Spinal cord (tissue), 10 donors: Measurements from ENCODE around the gene HOXD13. TPM values are rescaled to one million over a fixed set of nuclear protein-coding genes. Genes with fewer than 3 reads are reported as not detected.

Experiments used
- DNase-seq, 6 donors: peaks; one replicate each; pipeline versions ENCODE4 v3.0.0 to v3.0.0-alpha.2; 2013 to 2015; ENCODE audit warnings: low spot score in 6 of 6, low read depth in 4 of 6
- H3K27ac ChIP-seq: one replicate; pipeline ENCODE4 v1.5.1; 2013; ENCODE audit warnings: low read depth, low read length, control low read depth
- H3K27me3 ChIP-seq: one replicate; pipeline ENCODE4 v1.6.1; 2013; ENCODE audit warnings: low read length; ENCODE audit not compliant: control insufficient read depth, insufficient read depth
- H3K36me3 ChIP-seq: one replicate; pipeline ENCODE4 v1.6.1; 2013; ENCODE audit warnings: low read length; ENCODE audit not compliant: control insufficient read depth, insufficient read depth
- H3K4me1 ChIP-seq: one replicate; pipeline ENCODE4 v1.6.1; 2013; ENCODE audit warnings: low read length; ENCODE audit not compliant: control insufficient read depth, insufficient read depth
- H3K4me3 ChIP-seq: one replicate; pipeline ENCODE4 v1.5.1; 2013; ENCODE audit warnings: low read depth, low read length, control low read depth
- H3K9me3 ChIP-seq: one replicate; pipeline ENCODE4 v1.6.1; 2013; ENCODE audit warnings: low read length; ENCODE audit not compliant: control insufficient read depth, insufficient read depth
- WGBS: methylation state at CpG from one replicate; pipeline ENCODE4 v1.1.5; 2013; ENCODE audit warnings: missing lambda C conversion rate; ENCODE audit not compliant: insufficient coverage; 5-methylcytosine and 5-hydroxymethylcytosine counted together
- polyA plus RNA-seq, 2 donors: library from polyadenylated mRNA; unstranded; fragments of 120-200 nt; gene quantifications; one replicate each; pipeline ENCODE4 v1.2.1, GENCODE V29; 2013; ENCODE audit not compliant: insufficient read length in 2 of 2
- total RNA-seq, 2 donors: library from RNA; depleted of rRNA in 1 of 2; stranded (reverse); fragments of 120-200 nt in 1 of 2; fragments of >200 nt in 1 of 2; gene quantifications; one replicate each; pipeline versions ENCODE4 v1.2.3 to v1.2.4, GENCODE V29; 2013 to 2014
- donor health status: healthy.

Gene HOXD13
- total and polyA plus RNA-seq, 4 donors = 0.10 TPM; not detected in 3

- Histone ChIP-seq H3K27ac (peak overlapping the region; percentile 64), H3K27me3 (peaks cover 59% of the 10 kb centered on the region), H3K36me3 (peaks cover 7% of the 10 kb centered on the region), H3K9me3 (no peaks in the 10 kb centered on the region), H3K4me3 (peak overlapping the region; percentile 51), H3K4me1 (peaks cover 50% of the 10 kb centered on the region)
- no peak for DNase-seq
- 54% methylated on average over 8 of the region's 9 CpGs for WGBS
These were observed 32.6 kb downstream of the HOXD13 start for GRCh38 chr2:176124947-176125771.

- peaks cover 7% of the 10 kb centered on the region for H3K36me3 ChIP-seq
- no peak overlapping the region for H3K4me3 ChIP-seq
- H3K9me3 ChIP-seq = no peaks in the 10 kb centered on the region
- WGBS = 51% methylated on average over 2 of the region's 6 CpGs
- peaks cover 50% of the 10 kb centered on the region for H3K4me1 ChIP-seq
- peak overlapping the region; percentile 64 for H3K27ac ChIP-seq
- no peak for DNase-seq
- peaks cover 54% of the 10 kb centered on the region for H3K27me3 ChIP-seq
These were observed 33.2 kb downstream of the HOXD13 start for GRCh38 chr2:176125772-176126054.

GRCh38 chr2:176126929-176127773 is 34.6 kb downstream of the HOXD13 start:
- 20% methylated on average over 2 of the region's 13 CpGs for WGBS
- H3K27me3 ChIP-seq = peaks cover 39% of the 10 kb centered on the region
- peak in 3 of 6 donors; percentile 87 to 94 (median 91) for DNase-seq
- H3K4me3 ChIP-seq = peak overlapping the region; percentile 69
- peaks cover 7% of the 10 kb centered on the region for H3K36me3 ChIP-seq
- peaks cover 45% of the 10 kb centered on the region for H3K4me1 ChIP-seq
- H3K9me3 ChIP-seq = no peaks in the 10 kb centered on the region
- H3K27ac ChIP-seq = peak overlapping the region; percentile 93

GRCh38 chr2:176127774-176128072 is 35.2 kb downstream of the HOXD13 start:
- Histone ChIP-seq H3K36me3 (peaks cover 7% of the 10 kb centered on the region), H3K27ac (peak overlapping the region; percentile 93), H3K4me1 (peaks cover 41% of the 10 kb centered on the region), H3K27me3 (peaks cover 34% of the 10 kb centered on the region), H3K9me3 (no peaks in the 10 kb centered on the region), H3K4me3 (peak overlapping the region; percentile 69)
- peak in 1 of 6 donors; percentile 47 for DNase-seq
- no CpG with 5 or more reads among the region's 4 CpGs for WGBS

DNA sequence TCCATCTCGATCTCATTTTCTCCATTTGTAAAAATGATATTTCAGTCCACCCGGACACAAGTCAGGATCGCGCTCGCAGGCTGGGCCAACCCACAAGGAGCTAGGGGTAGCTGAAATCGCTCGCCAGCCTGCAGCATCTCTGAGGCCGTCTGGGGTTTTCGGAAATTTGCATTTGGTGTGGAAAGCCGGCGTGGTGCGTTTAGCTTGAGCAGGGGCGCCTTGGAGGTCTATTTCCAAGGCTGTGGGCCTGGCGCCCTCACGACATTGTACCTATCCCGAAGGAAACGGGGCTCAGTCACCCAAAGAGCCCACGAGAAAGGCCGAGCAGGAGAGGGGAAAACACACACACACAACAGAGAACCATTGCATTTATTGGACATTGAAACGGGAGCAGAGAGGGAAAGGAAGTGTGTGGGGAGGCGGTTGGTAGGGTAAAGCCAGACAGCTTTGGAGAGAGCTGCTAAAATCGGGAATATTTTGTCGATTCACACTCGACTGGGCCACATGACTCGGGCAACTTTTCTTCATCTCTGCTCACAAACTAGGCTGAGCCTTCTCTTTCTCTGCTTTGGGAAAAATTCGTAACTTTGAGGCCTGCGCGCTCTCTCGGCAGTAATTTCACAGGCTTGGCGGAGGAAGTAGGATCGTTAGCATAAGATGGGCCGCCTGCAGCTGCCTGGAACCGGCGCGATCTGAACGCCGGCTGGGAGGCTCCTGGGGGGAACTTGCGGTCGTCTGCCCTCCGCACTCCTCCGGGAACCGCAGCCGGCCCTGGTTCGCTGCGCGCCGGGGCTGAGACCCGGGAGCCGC is 35.9 kb downstream of the HOXD13 start:
- no peaks in the 10 kb centered on the region for H3K9me3 ChIP-seq
- peaks cover 44% of the 10 kb centered on the region for H3K4me1 ChIP-seq
- DNase-seq = peak in 2 of 6 donors; percentile 74 to 81
- WGBS = 15% methylated on average over 40 of the region's 49 CpGs
- H3K36me3 ChIP-seq = peaks cover 7% of the 10 kb centered on the region
- peak overlapping the region; percentile 93 for H3K27ac ChIP-seq
- H3K4me3 ChIP-seq = peak overlapping the region; percentile 69
- H3K27me3 ChIP-seq = peaks cover 31% of the 10 kb centered on the region

- peak within 1 kb of the TSS; percentile 69 for H3K4me3 ChIP-seq
- peaks cover 7% of the 10 kb centered on the region for H3K36me3 ChIP-seq
- H3K4me1 ChIP-seq = peaks cover 39% of the 10 kb centered on the region
- no peaks in the 10 kb centered on the region for H3K9me3 ChIP-seq
- H3K27ac ChIP-seq = peak within 1 kb of the TSS; percentile 93
- WGBS = under 1% methylated on average over 57 of the region's 64 CpGs
- DNase-seq = peak in 2 of 6 donors; percentile 92 to 95
- H3K27me3 ChIP-seq = peaks cover 23% of the 10 kb centered on the region
These were observed 36.7 kb downstream of the HOXD13 start, which contains the start of gene HOXD8 for GRCh38 chr2:176128982-176129796. HOXD8 (plus strand) TSS chr2:176129705; CDS start chr2:176130367, 662 bp downstream.

DNA sequence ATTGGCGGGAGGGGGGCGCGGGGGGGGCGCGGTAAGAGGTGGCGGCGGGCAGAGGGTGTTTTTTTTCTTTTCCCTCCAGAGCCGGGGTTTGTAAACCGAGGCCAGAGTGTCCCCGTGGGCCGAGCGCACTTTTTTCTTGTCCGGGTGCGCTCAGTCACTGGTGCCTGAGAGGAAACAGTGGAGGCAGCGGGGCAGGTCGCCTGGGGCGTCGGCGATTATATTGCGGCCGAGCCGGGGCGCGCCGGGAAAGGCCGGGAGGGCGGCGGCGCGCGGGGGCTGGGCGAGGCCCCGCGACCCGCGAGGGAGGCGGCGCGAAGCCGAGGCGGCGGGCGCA is 37.3 kb downstream of the HOXD13 start:
- under 1% methylated on average over 40 of the region's 43 CpGs for WGBS
- H3K9me3 ChIP-seq = no peaks in the 10 kb centered on the region
- no peak for DNase-seq
- peak overlapping the region; percentile 93 for H3K27ac ChIP-seq
- peak overlapping the region; percentile 69 for H3K4me3 ChIP-seq
- H3K4me1 ChIP-seq = peaks cover 37% of the 10 kb centered on the region
- peaks cover 3% of the 10 kb centered on the region for H3K36me3 ChIP-seq
- H3K27me3 ChIP-seq = peaks cover 17% of the 10 kb centered on the region

DNA sequence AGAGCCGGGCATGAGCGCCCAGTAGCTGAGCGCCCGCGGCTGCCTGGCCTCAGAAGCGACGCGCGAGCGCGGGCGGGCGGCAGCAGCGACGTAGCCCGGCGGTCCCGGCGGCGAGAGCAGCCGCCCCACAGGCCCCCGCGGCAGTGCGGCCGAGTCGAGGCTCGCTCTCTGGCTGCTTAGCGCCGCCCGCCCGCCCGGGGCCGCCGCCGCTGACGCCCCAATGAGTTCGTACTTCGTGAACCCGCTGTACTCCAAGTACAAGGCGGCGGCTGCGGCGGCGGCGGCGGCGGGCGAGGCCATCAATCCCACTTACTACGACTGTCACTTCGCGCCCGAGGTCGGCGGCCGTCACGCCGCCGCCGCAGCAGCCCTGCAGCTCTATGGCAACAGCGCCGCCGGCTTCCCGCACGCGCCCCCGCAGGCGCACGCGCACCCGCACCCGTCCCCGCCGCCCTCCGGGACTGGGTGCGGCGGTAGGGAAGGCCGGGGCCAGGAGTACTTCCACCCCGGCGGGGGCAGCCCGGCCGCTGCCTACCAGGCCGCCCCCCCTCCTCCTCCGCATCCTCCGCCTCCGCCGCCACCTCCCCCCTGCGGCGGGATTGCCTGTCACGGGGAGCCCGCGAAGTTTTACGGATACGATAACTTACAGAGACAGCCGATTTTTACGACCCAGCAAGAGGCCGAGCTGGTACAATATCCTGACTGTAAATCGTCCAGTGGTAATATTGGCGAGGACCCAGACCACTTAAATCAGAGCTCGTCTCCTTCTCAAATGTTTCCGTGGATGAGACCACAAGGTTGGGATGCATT is 37.8 kb downstream of the HOXD13 start:
- H3K4me1 ChIP-seq = peaks cover 37% of the 10 kb centered on the region
- H3K27me3 ChIP-seq = peaks cover 12% of the 10 kb centered on the region
- no peaks in the 10 kb centered on the region for H3K9me3 ChIP-seq
- peak in 4 of 6 donors; percentile 76 to 93 (median 84) for DNase-seq
- no peaks in the 10 kb centered on the region for H3K36me3 ChIP-seq
- peak overlapping the region; percentile 83 for H3K27ac ChIP-seq
- peak overlapping the region; percentile 64 for H3K4me3 ChIP-seq
- 0% methylated on average over 91 of the region's 100 CpGs for WGBS
